GM23338 (cell line): ENCODE results near the gene JAKMIP1. TPM values are rescaled to one million over a fixed set of nuclear protein-coding genes. Genes with fewer than 3 reads are reported as not detected.
A peak's percentile ranks its signal among the peaks of the same experiment; 100 is the strongest.

ENCODE experiments used
- ATAC-seq: fragments of 200-7000 bp; cut with Tn5 transposase; 3 replicates; pipeline ENCODE4 v1.9.1; 2020
- DNase-seq: peaks from one replicate; pipeline ENCODE4 v3.0.0-alpha.2; 2015; ENCODE audit warnings: low spot score
- H2AFZ ChIP-seq: fragments of 200-600 bp; sonication (generic); 2 replicates; pipeline ENCODE4 v1.8.0; 2016; ENCODE audit warnings: antibody characterized with exemption, mild to moderate bottlenecking, moderate library complexity
- H3F3A ChIP-seq: fragments of 200-600 bp; sonication (generic); replicated peaks from 2 replicates; pipeline ENCODE4 v1.8.0; 2017; ENCODE audit warnings: antibody characterized with exemption, mixed run types, low read depth
- H3K27ac ChIP-seq: fragments of 200-600 bp; sonication (generic); 2 replicates; pipeline ENCODE4 v1.6.1; 2016; ENCODE audit warnings: low read depth
- H3K27me3 ChIP-seq: fragments of 200-600 bp; sonication (generic); 2 replicates; pipeline ENCODE4 v1.8.0; 2016; ENCODE audit warnings: mild to moderate bottlenecking, mixed run types, moderate library complexity; ENCODE audit not compliant: insufficient read depth
- H3K36me3 ChIP-seq: fragments of 200-600 bp; sonication (generic); 2 replicates; pipeline ENCODE4 v1.8.0; 2016; ENCODE audit warnings: mild to moderate bottlenecking; ENCODE audit not compliant: insufficient read depth
- H3K4me1 ChIP-seq: fragments of 200-600 bp; sonication (generic); 2 replicates; pipeline ENCODE4 v1.8.0; 2016; ENCODE audit warnings: mild to moderate bottlenecking, moderate library complexity; ENCODE audit not compliant: insufficient read depth
- H3K4me2 ChIP-seq: fragments of 200-600 bp; sonication (generic); 2 replicates; pipeline ENCODE4 v1.7.1; 2017; ENCODE audit warnings: mixed run types
- H3K4me3 ChIP-seq: fragments of 200-600 bp; sonication (generic); 2 replicates; pipeline ENCODE4 v1.6.1; 2016; ENCODE audit warnings: mixed run types
- H3K79me2 ChIP-seq: fragments of 200-600 bp; sonication (generic); replicated peaks from 2 replicates; pipeline ENCODE4 v1.8.0; 2017; ENCODE audit warnings: mild to moderate bottlenecking; ENCODE audit not compliant: insufficient read depth
- H3K9me2 ChIP-seq: fragments of 200-600 bp; sonication (generic); 2 replicates; pipeline ENCODE4 v1.8.0; 2017; ENCODE audit not compliant: insufficient read depth
- H4K20me1 ChIP-seq: fragments of 200-600 bp; sonication (generic); replicated peaks from 2 replicates; pipeline ENCODE4 v1.8.0; 2017; ENCODE audit warnings: mild to moderate bottlenecking; ENCODE audit not compliant: insufficient read depth
- H3K27ac Mint-ChIP-seq: 2 replicates; pipeline ENCODE4 v1.8.0; 2020; ENCODE audit warnings: inconsistent platforms, mild to moderate bottlenecking, moderate library complexity, mixed read lengths
- H3K27me3 Mint-ChIP-seq: 3 replicates; pipeline ENCODE4 v1.8.0; 2022; ENCODE audit warnings: low read depth, mild to moderate bottlenecking, moderate library complexity, mixed read lengths, inconsistent platforms; ENCODE audit not compliant: insufficient read depth, poor library complexity
- H3K36me3 Mint-ChIP-seq: 3 replicates; pipeline ENCODE4 v1.8.0; 2021; ENCODE audit warnings: low read depth, mild to moderate bottlenecking, inconsistent platforms, moderate library complexity, mixed read lengths
- H3K4me1 Mint-ChIP-seq: 3 replicates; pipeline ENCODE4 v1.8.0; 2020; ENCODE audit warnings: mild to moderate bottlenecking, inconsistent platforms, mixed read lengths
- H3K4me3 Mint-ChIP-seq: 3 replicates; pipeline ENCODE4 v1.8.0; 2021; ENCODE audit warnings: moderate library complexity, mild to moderate bottlenecking, inconsistent platforms, mixed read lengths
- H3K9me3 Mint-ChIP-seq: 3 replicates; pipeline ENCODE4 v1.8.0; 2020; ENCODE audit warnings: moderate library complexity, mild to moderate bottlenecking, inconsistent platforms, mixed read lengths
- CREB1 ChIP-seq: fragments of 250-450 bp; sonication (Bioruptor Pico); IDR thresholded peaks from 2 replicates; pipeline ENCODE4 v1.5.0; 2020; ENCODE audit warnings: low read depth, mild to moderate bottlenecking, moderate library complexity
- EZH2 ChIP-seq: fragments of 200-600 bp; sonication (generic); IDR thresholded peaks from one replicate; pipeline ENCODE4 v1.8.0; 2017; ENCODE audit warnings: antibody characterized with exemption, mild to moderate bottlenecking, low read depth; ENCODE audit not compliant: unreplicated experiment
- EZH2phosphoT487 ChIP-seq: fragments of 200-600 bp; sonication (generic); IDR thresholded peaks from one replicate; pipeline ENCODE4 v1.8.1; 2018; ENCODE audit warnings: antibody characterized with exemption; ENCODE audit not compliant: unreplicated experiment
- JUNB ChIP-seq: IDR thresholded peaks from one replicate; pipeline ENCODE4 v1.6.1; 2016; ENCODE audit warnings: antibody characterized with exemption; ENCODE audit not compliant: unreplicated experiment
- NANOG ChIP-seq: IDR thresholded peaks from 2 replicates; pipeline ENCODE4 v1.6.1; 2016; ENCODE audit warnings: antibody characterized with exemption, borderline replicate concordance
- POLR2AphosphoS5 ChIP-seq: IDR thresholded peaks from 2 replicates; pipeline ENCODE4 v1.6.1; 2016; ENCODE audit warnings: antibody characterized with exemption, low read depth
- REST ChIP-seq: IDR thresholded peaks from one replicate; pipeline ENCODE4 v1.6.1; 2018; ENCODE audit warnings: antibody characterized with exemption; ENCODE audit not compliant: unreplicated experiment
- STAT1 ChIP-seq: IDR thresholded peaks from one replicate; pipeline ENCODE4 v1.6.1; 2016; ENCODE audit warnings: antibody characterized with exemption; ENCODE audit not compliant: unreplicated experiment
- ZNF114 ChIP-seq: fragments of 250-450 bp; sonication (Bioruptor Pico); IDR thresholded peaks from 2 replicates; pipeline ENCODE4 v1.5.0; 2020; ENCODE audit warnings: mild to moderate bottlenecking, moderate library complexity
- ZNF331 ChIP-seq: fragments of 250-450 bp; sonication (Bioruptor Pico); IDR thresholded peaks from 2 replicates; pipeline ENCODE4 v1.5.0; 2020; ENCODE audit warnings: low read depth, mild to moderate bottlenecking, moderate library complexity
- polyA plus RNA-seq: library from polyadenylated mRNA; unstranded; fragments of >200 nt; fragmentation: Nextera tagmentation; extraction: Ambion mirVana; gene quantifications from 2 replicates; pipeline ENCODE4 v1.2.1, GENCODE V29; 2016
- total RNA-seq: library from RNA; depleted of rRNA; stranded (reverse); fragments of >200 nt; shearing (Covaris generic); gene quantifications from 2 replicates; pipeline ENCODE4 v1.2.3, GENCODE V29; 2014
- TF ChIP-seq, protein P1 (sequence below): fragments of 250-450 bp; sonication (Bioruptor Pico); IDR thresholded peaks from 2 replicates; pipeline ENCODE4 v1.5.0; 2020; ENCODE audit warnings: mild to moderate bottlenecking, moderate library complexity
- TF ChIP-seq, protein P2 (sequence below), 2 experiments: fragments of 200-600 bp in 1 of 2; sonication (generic) in 1 of 2; conservative IDR thresholded peaks; 2 replicates each; pipeline versions ENCODE4 v1.5.1 to v1.6.1; 2016 to 2017; ENCODE audit warnings: antibody characterized with exemption in 2 of 2, low read depth in 2 of 2, mild to moderate bottlenecking in 2 of 2, moderate library complexity in 1 of 2
- TF ChIP-seq, protein P3 (sequence below): IDR thresholded peaks from 2 replicates; pipeline ENCODE4 v1.6.1; 2016; ENCODE audit warnings: antibody characterized with exemption

JAKMIP1 gene
- total and polyA plus RNA-seq, 2 experiments from 2014 or later: 4.6 to 5.1 TPM

GRCh38 chr4:6071959-6072720 lies 128.2 kb downstream of the JAKMIP1 start:
- no peak overlapping the region for H2AFZ ChIP-seq
- no peaks in the 10 kb centered on the region for H3K36me3 ChIP-seq
- no peaks in the 10 kb centered on the region for H3K36me3 Mint-ChIP-seq
- DNase-seq: no peak
- H3K9me3 Mint-ChIP-seq: no peaks in the 10 kb centered on the region; the same call in 2 of the 3 replicates
- H3K27ac Mint-ChIP-seq: peak overlapping the region; percentile 80; the same call in 1 of the 2 replicates
- no peak overlapping the region for H3K4me3 Mint-ChIP-seq
- H3K4me3 ChIP-seq: no peak overlapping the region
- no peaks in the 10 kb centered on the region for H3K9me2 ChIP-seq
- H3K27me3 ChIP-seq: no peaks in the 10 kb centered on the region
- H3K79me2 ChIP-seq: no peaks in the 10 kb centered on the region
- TF ChIP-seq EZH2phosphoT487: no peak
- TF ChIP-seq POLR2AphosphoS5: no peak
- TF ChIP-seq, protein P1, sequence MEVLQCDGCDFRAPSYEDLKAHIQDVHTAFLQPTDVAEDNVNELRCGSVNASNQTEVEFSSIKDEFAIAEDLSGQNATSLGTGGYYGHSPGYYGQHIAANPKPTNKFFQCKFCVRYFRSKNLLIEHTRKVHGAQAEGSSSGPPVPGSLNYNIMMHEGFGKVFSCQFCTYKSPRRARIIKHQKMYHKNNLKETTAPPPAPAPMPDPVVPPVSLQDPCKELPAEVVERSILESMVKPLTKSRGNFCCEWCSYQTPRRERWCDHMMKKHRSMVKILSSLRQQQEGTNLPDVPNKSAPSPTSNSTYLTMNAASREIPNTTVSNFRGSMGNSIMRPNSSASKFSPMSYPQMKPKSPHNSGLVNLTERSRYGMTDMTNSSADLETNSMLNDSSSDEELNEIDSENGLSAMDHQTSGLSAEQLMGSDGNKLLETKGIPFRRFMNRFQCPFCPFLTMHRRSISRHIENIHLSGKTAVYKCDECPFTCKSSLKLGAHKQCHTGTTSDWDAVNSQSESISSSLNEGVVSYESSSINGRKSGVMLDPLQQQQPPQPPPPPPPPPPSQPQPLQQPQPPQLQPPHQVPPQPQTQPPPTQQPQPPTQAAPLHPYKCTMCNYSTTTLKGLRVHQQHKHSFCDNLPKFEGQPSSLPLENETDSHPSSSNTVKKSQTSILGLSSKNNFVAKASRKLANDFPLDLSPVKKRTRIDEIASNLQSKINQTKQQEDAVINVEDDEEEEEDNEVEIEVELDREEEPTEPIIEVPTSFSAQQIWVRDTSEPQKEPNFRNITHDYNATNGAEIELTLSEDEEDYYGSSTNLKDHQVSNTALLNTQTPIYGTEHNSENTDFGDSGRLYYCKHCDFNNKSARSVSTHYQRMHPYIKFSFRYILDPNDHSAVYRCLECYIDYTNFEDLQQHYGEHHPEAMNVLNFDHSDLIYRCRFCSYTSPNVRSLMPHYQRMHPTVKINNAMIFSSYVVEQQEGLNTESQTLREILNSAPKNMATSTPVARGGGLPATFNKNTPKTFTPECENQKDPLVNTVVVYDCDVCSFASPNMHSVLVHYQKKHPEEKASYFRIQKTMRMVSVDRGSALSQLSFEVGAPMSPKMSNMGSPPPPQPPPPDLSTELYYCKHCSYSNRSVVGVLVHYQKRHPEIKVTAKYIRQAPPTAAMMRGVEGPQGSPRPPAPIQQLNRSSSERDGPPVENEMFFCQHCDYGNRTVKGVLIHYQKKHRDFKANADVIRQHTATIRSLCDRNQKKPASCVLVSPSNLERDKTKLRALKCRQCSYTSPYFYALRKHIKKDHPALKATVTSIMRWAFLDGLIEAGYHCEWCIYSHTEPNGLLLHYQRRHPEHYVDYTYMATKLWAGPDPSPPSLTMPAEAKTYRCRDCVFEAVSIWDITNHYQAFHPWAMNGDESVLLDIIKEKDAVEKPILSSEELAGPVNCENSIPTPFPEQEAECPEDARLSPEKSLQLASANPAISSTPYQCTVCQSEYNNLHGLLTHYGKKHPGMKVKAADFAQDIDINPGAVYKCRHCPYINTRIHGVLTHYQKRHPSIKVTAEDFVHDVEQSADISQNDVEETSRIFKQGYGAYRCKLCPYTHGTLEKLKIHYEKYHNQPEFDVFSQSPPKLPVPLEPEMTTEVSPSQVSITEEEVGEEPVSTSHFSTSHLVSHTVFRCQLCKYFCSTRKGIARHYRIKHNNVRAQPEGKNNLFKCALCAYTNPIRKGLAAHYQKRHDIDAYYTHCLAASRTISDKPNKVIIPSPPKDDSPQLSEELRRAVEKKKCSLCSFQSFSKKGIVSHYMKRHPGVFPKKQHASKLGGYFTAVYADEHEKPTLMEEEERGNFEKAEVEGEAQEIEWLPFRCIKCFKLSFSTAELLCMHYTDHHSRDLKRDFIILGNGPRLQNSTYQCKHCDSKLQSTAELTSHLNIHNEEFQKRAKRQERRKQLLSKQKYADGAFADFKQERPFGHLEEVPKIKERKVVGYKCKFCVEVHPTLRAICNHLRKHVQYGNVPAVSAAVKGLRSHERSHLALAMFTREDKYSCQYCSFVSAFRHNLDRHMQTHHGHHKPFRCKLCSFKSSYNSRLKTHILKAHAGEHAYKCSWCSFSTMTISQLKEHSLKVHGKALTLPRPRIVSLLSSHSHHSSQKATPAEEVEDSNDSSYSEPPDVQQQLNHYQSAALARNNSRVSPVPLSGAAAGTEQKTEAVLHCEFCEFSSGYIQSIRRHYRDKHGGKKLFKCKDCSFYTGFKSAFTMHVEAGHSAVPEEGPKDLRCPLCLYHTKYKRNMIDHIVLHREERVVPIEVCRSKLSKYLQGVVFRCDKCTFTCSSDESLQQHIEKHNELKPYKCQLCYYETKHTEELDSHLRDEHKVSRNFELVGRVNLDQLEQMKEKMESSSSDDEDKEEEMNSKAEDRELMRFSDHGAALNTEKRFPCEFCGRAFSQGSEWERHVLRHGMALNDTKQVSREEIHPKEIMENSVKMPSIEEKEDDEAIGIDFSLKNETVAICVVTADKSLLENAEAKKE: no peak
- TF ChIP-seq REST: no peak
- no peak for TF ChIP-seq STAT1
- no peak for TF ChIP-seq ZNF331
- TF ChIP-seq JUNB: no peak
- TF ChIP-seq, protein P2, sequence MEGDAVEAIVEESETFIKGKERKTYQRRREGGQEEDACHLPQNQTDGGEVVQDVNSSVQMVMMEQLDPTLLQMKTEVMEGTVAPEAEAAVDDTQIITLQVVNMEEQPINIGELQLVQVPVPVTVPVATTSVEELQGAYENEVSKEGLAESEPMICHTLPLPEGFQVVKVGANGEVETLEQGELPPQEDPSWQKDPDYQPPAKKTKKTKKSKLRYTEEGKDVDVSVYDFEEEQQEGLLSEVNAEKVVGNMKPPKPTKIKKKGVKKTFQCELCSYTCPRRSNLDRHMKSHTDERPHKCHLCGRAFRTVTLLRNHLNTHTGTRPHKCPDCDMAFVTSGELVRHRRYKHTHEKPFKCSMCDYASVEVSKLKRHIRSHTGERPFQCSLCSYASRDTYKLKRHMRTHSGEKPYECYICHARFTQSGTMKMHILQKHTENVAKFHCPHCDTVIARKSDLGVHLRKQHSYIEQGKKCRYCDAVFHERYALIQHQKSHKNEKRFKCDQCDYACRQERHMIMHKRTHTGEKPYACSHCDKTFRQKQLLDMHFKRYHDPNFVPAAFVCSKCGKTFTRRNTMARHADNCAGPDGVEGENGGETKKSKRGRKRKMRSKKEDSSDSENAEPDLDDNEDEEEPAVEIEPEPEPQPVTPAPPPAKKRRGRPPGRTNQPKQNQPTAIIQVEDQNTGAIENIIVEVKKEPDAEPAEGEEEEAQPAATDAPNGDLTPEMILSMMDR (conservative IDR thresholded peaks at IDR 0.05; ENCODE audit: low read depth in 2 of 2): no peak
- TF ChIP-seq CREB1 (CRISPR knock-in tag): no peak
- TF ChIP-seq ZNF114: no peak
- TF ChIP-seq EZH2: no peak
- TF ChIP-seq NANOG: no peak
- TF ChIP-seq, protein P3, sequence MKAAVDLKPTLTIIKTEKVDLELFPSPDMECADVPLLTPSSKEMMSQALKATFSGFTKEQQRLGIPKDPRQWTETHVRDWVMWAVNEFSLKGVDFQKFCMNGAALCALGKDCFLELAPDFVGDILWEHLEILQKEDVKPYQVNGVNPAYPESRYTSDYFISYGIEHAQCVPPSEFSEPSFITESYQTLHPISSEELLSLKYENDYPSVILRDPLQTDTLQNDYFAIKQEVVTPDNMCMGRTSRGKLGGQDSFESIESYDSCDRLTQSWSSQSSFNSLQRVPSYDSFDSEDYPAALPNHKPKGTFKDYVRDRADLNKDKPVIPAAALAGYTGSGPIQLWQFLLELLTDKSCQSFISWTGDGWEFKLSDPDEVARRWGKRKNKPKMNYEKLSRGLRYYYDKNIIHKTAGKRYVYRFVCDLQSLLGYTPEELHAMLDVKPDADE: no peak
- H4K20me1 ChIP-seq: no peaks in the 10 kb centered on the region
- ATAC-seq: peak; percentile 11; the same call in 1 of the 3 replicates
- H3K4me1 Mint-ChIP-seq: peaks cover 12% of the 10 kb centered on the region
- H3F3A ChIP-seq: no peaks in the 10 kb centered on the region
- no peak overlapping the region for H3K27ac ChIP-seq
- peaks cover 6% of the 10 kb centered on the region for H3K27me3 Mint-ChIP-seq
- no peak overlapping the region for H3K4me2 ChIP-seq
- H3K4me1 ChIP-seq: peaks cover 8% of the 10 kb centered on the region; the same call in 1 of the 2 replicates
